Fibroblast of lung (primary cell): ENCODE results near the gene AHCYL1. TPM values are rescaled to one million over a fixed set of nuclear protein-coding genes. Genes with fewer than 3 reads are reported as not detected.

Experiments used
- DNase-seq, 2 donors: peaks; one replicate each; pipeline versions ENCODE4 v3.0.0 to v3.0.0-alpha.2; 2010; ENCODE audit warnings: low read depth in 2 of 2
- H2AFZ ChIP-seq: 2 replicates; pipeline ENCODE4 v1.5.1; 2012; ENCODE audit warnings: low read length, control low read depth, inconsistent platforms
- H3K27ac ChIP-seq: 2 replicates; pipeline ENCODE4 v1.5.1; 2011; ENCODE audit warnings: low read length, control low read depth; ENCODE audit not compliant: insufficient read depth
- H3K27me3 ChIP-seq: 2 replicates; pipeline ENCODE4 v1.5.1; 2011; ENCODE audit warnings: mild to moderate bottlenecking, low read length; ENCODE audit not compliant: control insufficient read depth, insufficient read depth
- H3K36me3 ChIP-seq: 2 replicates; pipeline ENCODE4 v1.5.1; 2011; ENCODE audit warnings: low read length; ENCODE audit not compliant: control insufficient read depth, insufficient read depth
- H3K4me1 ChIP-seq: 2 replicates; pipeline ENCODE4 v1.5.1; 2011; ENCODE audit warnings: low read length; ENCODE audit not compliant: control insufficient read depth, insufficient read depth; ENCODE audit errors: extremely low read depth
- H3K4me2 ChIP-seq: 2 replicates; pipeline ENCODE4 v1.5.1; 2011; ENCODE audit warnings: low read length, control low read depth; ENCODE audit not compliant: insufficient read depth; ENCODE audit errors: extremely low read depth
- H3K4me3 ChIP-seq, 4 experiments: fragments of 200-600 bp in 1 of 4; sonication (generic) in 1 of 4; replicated peaks in 1 of 4; 2 replicates each; pipeline ENCODE4 v1.5.1; 2011 to 2016; ENCODE audit warnings: low read length in 4 of 4, low read depth in 3 of 4, mild to moderate bottlenecking in 3 of 4, control low read depth in 2 of 4, inconsistent platforms in 1 of 4, mixed read lengths in 1 of 4; ENCODE audit not compliant: insufficient read depth in 1 of 4; ENCODE audit errors: control extremely low read depth in 1 of 4
- H3K79me2 ChIP-seq: 2 replicates; pipeline ENCODE4 v1.5.1; 2012; ENCODE audit warnings: mild to moderate bottlenecking, low read length, inconsistent platforms; ENCODE audit not compliant: control insufficient read depth, insufficient read depth
- H3K9ac ChIP-seq: 2 replicates; pipeline ENCODE4 v1.5.1; 2011; ENCODE audit warnings: mild to moderate bottlenecking, low read length, control low read depth; ENCODE audit not compliant: insufficient read depth
- H3K9me3 ChIP-seq: 2 replicates; pipeline ENCODE4 v1.5.1; 2012; ENCODE audit warnings: low read depth, low read length; ENCODE audit not compliant: control insufficient read depth, insufficient read depth
- H4K20me1 ChIP-seq: 2 replicates; pipeline ENCODE4 v1.5.1; 2011; ENCODE audit warnings: low read length; ENCODE audit not compliant: control insufficient read depth, insufficient read depth; ENCODE audit errors: extremely low read depth
- EZH2 ChIP-seq: IDR thresholded peaks from 2 replicates; pipeline ENCODE4 v1.5.1; 2012; ENCODE audit warnings: low read length, control low read depth, mild to moderate bottlenecking; ENCODE audit errors: missing control alignments
- polyA plus RNA-seq, 2 donors: library from polyadenylated mRNA; depleted of rRNA in 1 of 2; stranded (reverse) in 1 of 2; unstranded in 1 of 2; fragments of >200 nt; gene quantifications; 2 replicates each; pipeline ENCODE4 v1.2.1, GENCODE V29; 2011 to 2012; ENCODE audit warnings: missing spikeins in 1 of 2
- total RNA-seq: library from RNA; depleted of rRNA; stranded (reverse); fragments of >200 nt; gene quantifications from 2 replicates; pipeline ENCODE4 v1.2.1, GENCODE V29; 2014
- TF ChIP-seq, protein P1 (sequence below), 2 donors: IDR thresholded peaks in 1 of 2; conservative IDR thresholded peaks in 1 of 2; 1 replicate in 1 of 2; 2 replicates in 1 of 2; pipeline ENCODE4 v1.5.1; 2011 to 2012; ENCODE audit warnings: low read length in 2 of 2, control low read depth in 1 of 2, inconsistent platforms in 1 of 2, low read depth in 1 of 2, mild to moderate bottlenecking in 1 of 2

The AHCYL1 gene
- total and polyA plus RNA-seq, 2 donors (not counting 1 experiment from before 2014, with no cell fraction given): 70.5 to 83.3 TPM

DNA sequence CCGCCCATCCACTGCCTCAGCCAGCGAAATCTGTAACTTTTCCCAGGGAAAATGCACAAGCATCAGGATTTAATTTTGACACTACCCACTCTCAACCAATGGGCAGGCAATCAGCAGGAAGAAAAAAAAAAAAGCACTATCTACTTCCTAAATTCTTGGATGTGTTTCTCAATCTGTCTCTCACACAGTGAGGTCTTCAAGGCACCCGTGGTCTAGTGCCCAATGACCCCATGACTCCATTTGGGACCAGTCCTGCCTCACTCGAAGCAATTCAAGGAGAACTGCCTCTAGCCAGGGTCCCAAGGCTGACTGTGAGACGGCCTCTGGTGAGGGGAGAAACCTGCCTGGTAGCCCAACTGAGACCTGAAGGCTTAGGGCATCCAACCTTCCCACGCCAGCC is 38.1 kb upstream of the AHCYL1 start:
- H4K20me1 ChIP-seq: no peaks in the 10 kb centered on the region
- H2AFZ ChIP-seq: no peak overlapping the region
- H3K4me3 ChIP-seq: no peak overlapping the region
- TF ChIP-seq EZH2: no peak
- TF ChIP-seq, protein P1, sequence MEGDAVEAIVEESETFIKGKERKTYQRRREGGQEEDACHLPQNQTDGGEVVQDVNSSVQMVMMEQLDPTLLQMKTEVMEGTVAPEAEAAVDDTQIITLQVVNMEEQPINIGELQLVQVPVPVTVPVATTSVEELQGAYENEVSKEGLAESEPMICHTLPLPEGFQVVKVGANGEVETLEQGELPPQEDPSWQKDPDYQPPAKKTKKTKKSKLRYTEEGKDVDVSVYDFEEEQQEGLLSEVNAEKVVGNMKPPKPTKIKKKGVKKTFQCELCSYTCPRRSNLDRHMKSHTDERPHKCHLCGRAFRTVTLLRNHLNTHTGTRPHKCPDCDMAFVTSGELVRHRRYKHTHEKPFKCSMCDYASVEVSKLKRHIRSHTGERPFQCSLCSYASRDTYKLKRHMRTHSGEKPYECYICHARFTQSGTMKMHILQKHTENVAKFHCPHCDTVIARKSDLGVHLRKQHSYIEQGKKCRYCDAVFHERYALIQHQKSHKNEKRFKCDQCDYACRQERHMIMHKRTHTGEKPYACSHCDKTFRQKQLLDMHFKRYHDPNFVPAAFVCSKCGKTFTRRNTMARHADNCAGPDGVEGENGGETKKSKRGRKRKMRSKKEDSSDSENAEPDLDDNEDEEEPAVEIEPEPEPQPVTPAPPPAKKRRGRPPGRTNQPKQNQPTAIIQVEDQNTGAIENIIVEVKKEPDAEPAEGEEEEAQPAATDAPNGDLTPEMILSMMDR (conservative IDR thresholded peaks at IDR 0.05 in 1 of 2, IDR thresholded peaks at IDR 0.05 in 1 of 2; ENCODE audit: low read depth in 1 of 2, low read length in 2 of 2): no peak
- H3K27ac ChIP-seq: no peak overlapping the region
- H3K79me2 ChIP-seq: no peaks in the 10 kb centered on the region
- no peak for DNase-seq
- H3K9me3 ChIP-seq: no peaks in the 10 kb centered on the region
- H3K36me3 ChIP-seq: no peaks in the 10 kb centered on the region
- no peaks in the 10 kb centered on the region for H3K27me3 ChIP-seq
- no peak overlapping the region for H3K9ac ChIP-seq
- no peak overlapping the region for H3K4me2 ChIP-seq
- H3K4me1 ChIP-seq: no peaks in the 10 kb centered on the region

DNA sequence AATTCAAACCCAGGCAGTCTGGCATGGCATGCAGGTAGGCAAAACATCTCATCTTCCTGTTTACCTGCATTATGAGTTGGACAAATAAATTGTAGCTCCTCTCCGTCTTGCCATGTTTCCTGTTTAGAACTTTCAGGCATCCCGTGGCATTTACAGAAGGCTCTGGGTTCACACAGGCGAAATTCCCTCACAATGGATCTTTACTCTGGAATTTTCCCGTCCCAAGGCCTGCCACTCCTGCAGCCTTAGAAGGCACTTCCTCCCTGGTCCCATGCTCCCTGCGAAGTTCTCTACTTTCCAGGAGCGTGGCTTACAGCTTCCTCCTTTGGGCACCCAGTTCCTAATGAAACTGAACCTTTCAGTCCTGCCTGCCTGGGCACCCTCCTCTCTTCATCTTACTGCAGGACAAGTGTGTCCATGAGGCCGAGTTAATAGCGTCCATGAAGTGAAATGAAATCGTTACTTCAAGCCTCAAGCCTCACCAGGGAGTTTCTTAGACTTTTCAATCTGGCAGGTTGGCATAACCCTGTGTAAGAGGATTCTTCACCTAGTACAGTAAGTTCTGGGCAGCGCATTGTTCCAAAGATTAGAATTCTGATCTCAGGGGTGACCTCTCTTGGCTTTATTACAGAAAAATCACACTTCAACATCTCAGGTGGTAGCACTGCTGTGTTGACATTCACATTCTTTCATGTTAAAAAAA is 36.8 kb upstream of the AHCYL1 start:
- Histone ChIP-seq H3K79me2 (no peaks in the 10 kb centered on the region), H2AFZ (no peak overlapping the region), H3K36me3 (no peaks in the 10 kb centered on the region), H3K4me3 (no peak overlapping the region), H3K9ac (no peak overlapping the region), H3K9me3 (no peaks in the 10 kb centered on the region), H3K4me2 (no peak overlapping the region), H3K27ac (no peak overlapping the region), H3K4me1 (no peaks in the 10 kb centered on the region), H4K20me1 (no peaks in the 10 kb centered on the region), H3K27me3 (no peaks in the 10 kb centered on the region)
- DNase-seq: no peak
- TF ChIP-seq, protein P1 (conservative IDR thresholded peaks at IDR 0.05 in 1 of 2, IDR thresholded peaks at IDR 0.05 in 1 of 2; ENCODE audit: low read depth in 1 of 2, low read length in 2 of 2): no peak

DNA sequence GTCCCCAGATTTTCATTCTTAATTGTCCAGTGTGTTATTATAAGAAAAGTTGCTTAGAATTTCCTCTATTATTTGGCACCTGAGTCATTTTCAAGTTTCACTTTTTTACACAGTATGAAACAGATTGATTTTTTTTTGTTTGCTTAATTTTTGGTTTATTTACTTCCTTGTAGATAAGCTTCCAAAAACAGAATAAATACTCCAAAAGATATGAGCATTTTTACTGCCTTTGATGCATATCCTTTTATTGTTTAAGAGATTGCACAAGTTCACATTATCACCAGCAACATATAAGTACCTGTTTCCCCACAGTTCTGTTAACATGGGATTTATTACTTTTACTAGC is 36.3 kb upstream of the AHCYL1 start:
- H3K4me2 ChIP-seq: no peak overlapping the region
- H3K79me2 ChIP-seq: no peaks in the 10 kb centered on the region
- H3K9ac ChIP-seq: no peak overlapping the region
- no peak for TF ChIP-seq EZH2
- TF ChIP-seq, protein P1 (conservative IDR thresholded peaks at IDR 0.05 in 1 of 2, IDR thresholded peaks at IDR 0.05 in 1 of 2; ENCODE audit: low read depth in 1 of 2, low read length in 2 of 2): no peak
- DNase-seq: no peak
- no peaks in the 10 kb centered on the region for H4K20me1 ChIP-seq
- H3K4me1 ChIP-seq: no peaks in the 10 kb centered on the region
- H3K4me3 ChIP-seq: no peak overlapping the region
- no peaks in the 10 kb centered on the region for H3K27me3 ChIP-seq
- no peak overlapping the region for H3K27ac ChIP-seq
- H3K36me3 ChIP-seq: no peaks in the 10 kb centered on the region
- H2AFZ ChIP-seq: no peak overlapping the region
- no peaks in the 10 kb centered on the region for H3K9me3 ChIP-seq
